Activated T-cell treated with anti-CD3 and anti-CD28 coated beads for 48 hours (primary cell): ENCODE data around the gene FMN1.

Source experiments
- DNase-seq: peaks from one replicate; pipeline ENCODE4 v3.0.0-alpha.2; 2020; ENCODE audit warnings: low read depth

The FMN1 gene

DNA sequence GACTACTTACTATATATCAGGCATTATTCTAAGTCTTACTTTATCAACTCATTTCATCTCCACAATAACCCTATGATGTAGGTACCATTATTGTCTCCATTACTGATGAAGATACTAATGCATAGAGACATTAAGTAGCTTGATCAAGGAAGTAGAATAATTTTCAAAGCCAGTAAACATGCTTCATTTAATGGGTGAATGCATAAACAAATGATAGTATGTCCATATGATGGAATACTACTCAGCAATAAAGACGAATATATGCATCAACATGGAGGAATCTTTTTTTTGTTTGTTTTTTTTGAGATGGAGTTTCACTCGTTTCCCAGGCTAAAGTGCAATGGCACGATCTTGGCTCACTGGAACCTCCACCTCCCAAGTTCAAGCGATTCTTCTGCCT, 184.9 kb downstream of the FMN1 start:
- DNase-seq, result no peak

DNA sequence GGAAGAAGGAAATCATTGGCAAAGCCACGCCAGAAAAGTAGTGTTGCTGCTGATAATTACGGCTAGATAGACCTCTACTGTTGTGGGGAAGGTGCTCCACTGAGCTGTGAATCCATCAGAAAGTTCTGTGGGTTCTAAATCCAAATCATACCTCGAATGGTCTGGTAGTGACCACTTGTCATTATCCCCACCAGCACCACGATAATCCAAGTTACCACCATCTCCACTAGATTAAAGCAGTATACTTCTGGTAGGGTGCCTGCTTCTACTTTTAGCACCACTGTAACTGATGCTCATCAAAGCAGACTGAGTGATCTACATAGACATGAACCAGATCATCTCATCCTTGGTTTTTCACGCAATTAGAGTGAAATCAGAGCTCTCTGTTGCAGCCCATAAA, 185.5 kb downstream of the FMN1 start:
- no peak for DNase-seq

DNA sequence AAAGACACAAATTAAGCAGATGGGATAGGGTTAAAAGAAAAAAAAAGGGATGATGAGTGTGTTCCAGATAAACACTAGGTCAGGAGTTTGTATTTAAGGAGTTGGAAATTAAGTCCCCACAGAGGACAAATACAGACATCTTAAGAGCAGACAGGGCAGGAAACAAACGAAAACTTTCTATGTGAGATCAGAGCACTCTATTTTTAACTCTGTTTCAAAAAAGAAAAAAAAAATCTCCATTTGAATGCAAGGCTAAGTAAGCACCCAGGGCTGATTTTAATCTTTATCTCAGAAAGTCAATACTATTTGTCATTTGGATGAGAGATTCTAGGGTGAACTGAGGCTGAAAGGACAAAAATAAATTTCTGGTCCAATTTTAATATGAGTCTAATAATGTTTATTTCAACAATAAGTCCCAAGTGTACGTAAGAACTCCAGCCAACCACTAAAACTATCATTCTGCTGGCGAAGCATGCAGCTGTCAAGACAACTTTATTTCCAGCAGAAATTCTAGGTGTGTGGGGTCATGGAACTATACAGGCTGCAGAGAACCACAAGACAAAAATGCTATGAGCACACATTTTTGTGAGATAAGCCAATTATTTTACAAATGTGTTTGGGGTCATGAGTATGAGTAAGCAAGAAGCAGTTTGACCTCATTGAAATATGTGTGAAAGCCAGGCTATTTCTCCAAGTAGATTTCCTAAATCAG, 186.1 kb downstream of the FMN1 start:
- no peak for DNase-seq

DNA sequence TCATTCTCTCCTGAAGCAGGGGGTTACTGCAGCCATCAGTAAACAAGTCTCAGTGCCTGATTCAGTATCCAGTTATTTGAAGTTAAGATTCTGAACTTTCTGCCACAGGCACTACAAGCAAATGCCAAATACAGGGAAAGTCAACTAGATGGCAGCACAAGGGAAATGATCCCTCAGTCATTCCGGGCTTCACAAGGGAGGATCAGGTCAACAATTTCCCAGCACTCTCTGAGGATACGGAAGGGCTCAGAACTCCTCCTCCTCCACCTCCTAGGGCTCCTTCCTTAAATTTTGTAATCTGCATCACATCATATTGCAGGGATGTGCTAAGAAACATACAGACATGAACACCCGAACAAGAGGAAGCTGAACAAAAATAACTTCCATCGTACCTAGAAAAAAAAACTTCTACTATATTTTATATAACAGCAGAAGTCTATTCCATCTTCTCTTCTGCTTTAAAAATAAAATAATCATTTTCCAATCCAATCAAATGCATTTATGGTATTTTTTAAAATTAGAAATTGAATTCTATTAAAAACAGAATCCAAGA, 187.1 kb downstream of the FMN1 start:
- no peak for DNase-seq

DNA sequence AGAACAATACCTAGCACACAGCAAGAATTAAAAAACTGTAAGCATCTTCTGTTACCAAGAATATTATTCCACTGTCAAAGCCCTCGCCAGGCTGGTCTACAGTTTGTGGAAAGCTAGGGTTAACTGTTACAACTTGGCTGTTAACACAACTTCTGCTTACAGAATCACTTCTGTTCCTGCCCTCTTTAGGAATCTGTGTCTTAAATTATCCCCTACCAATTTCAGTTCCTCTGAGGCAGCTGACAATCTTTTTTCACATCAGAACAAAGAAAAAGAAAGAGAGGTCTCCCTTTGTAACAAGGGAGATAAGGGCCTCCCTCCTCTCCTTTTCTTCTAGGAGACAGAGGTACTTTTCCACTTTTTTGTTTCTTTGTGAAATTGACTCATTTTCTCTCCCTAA, 188.9 kb downstream of the FMN1 start:
- DNase-seq, result no peak

DNA sequence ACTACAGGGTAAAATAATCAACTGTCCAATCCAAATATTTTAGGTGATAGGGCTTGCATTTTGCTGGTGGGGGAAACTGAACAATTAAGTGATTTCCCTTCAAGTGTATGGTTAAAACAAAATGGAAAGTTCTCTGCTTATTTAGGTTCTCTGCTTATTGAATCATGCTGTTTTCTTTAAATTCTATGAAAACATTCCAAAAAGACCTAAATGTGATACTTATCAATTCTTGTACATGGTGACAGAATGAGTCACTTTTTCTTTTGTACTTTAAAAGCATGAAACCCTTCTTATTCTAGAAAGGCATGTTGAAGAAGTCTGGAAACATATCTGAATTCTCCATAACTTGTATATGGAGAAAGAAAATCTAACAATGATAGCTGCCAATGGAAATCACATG, 192.6 kb downstream of the FMN1 start:
- DNase-seq, result no peak

DNA sequence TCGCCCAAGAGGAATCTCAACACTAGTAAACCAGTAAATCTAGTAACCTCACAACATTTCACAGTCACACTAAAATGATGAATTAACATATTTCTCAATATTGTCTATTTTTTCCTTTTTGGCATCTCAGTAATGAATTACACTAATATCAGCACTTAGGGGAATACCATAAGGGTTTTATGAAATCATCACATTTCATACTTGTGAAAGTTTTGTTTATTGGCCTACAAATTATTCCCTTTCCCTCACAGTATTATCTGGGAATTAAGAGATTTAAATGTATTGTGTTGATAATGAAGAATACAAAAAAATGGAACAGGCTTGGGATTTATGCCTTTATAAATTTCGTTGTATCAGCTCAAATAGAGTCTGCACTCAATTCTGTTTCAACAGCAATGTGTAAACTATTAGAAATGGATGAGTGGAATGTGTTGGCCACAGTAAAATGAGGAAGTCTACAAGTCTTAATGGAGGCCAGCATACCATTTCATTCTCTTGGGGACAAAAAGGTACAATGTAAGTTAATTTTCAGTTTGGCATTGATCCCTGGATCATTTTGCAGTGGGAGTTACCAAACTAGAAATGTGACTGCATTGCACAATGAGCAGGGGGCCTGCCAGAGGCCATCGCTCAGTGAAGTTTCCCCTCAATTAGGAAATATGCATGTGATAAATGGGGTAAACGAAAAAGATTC, 195.4 kb downstream of the FMN1 start:
- DNase-seq, result no peak

DNA sequence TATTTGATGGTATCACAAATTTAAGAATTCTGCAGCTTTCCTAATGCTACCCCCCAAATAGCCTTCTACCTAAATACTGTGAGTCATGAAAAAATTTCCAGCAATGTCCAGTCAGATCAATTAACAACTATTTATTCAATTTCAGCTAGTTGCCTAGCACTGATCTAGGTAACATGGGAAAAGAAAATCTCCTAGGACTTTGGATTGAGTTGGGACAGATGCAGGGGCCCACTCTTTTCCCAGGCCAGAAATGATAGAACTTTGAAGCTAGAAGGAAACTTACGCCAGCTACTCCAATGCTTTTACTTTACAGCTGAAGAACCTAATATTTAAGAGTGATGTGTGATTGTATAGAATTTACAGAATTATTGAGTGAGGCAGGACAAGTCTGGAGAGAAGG, 196.3 kb downstream of the FMN1 start:
- DNase-seq, result no peak

DNA sequence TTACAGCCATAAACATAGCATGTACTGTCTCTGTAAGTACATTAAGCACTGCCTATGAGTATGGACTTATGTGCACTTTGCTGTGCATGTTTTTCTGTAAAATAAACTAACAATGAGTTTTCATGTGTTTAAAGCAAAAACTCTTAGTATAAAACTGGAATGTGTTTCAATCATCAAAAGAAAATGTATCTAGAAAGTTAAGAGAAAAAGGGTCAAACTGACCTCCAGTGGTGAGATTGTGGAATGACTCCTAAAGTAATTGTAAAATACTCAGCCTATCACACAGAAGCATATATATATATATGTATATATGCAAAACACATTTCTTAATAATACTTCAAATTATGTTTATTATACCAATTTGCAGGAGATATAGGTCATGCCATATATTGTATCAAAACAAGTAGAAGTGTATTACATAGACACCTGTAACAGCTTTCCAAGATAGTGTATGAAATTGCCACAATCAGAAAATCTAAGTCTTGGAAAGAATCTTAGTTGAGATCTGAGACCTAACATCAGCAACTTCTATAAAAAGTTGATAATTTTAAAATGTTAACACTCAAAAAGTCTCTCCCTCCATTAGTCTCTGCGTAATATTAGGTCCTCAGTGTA, 199.6 kb downstream of the FMN1 start:
- DNase-seq, result no peak

DNA sequence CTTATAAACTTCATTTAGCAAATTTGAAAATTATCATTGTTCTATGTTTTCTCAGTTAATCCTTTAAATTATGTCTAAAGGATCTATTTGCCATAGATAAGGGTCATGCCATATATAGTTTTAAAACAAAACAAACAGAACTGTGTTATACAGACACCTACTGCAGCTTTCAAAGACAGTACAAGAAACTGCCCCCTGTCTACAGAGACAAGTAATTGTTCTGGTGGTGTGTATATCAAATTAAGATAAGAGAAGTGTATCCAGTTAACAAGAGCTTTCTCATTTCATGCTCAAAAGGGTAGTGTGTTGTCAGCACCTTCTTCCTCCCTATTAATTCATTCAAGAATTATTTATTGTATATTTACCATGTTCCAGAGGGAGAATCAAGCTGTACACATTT, 201.2 kb downstream of the FMN1 start:
- DNase-seq, result no peak

DNA sequence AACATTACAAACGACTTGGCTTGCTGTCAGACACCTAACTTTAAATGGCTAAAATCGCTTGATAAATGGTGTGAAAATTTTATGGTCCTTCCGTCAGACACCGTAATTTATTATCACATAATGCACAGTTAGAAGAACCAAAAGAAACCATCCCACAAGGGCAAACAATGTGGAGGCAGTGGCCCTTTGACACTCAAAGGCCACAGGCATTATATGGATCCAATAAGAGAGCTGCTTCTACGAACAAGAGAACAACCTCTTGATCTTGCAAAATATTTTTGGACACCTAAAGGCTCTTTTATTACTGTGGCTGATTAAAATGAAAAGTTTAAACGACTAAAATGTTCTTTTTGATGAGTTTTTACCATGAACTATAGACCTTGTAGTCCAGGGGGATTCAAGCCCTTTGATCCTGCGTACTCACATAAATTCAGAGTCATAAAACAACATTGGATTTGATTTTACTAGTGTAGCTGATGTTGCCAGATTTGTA, 202.8 kb downstream of the FMN1 start:
- no peak for DNase-seq

DNA sequence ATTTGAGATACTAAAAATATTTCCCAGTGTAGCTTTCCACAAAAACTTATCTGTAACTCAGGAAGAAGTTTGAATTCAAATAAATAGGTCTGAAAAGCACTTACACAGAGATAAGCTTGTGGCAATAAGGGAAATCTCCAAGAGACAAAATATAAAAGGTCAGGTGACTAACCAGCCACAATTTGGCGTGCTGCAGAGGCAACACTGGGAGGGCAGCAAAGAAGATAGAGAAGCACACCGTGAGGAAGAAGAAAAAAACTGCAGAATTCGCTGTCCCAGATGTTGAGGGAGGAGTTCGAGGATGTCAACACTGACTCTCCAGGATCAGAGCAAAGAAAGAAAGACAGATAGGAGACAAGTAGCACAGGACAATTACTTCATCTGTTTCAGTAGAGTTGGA, 204.4 kb downstream of the FMN1 start:
- DNase-seq, result no peak

DNA sequence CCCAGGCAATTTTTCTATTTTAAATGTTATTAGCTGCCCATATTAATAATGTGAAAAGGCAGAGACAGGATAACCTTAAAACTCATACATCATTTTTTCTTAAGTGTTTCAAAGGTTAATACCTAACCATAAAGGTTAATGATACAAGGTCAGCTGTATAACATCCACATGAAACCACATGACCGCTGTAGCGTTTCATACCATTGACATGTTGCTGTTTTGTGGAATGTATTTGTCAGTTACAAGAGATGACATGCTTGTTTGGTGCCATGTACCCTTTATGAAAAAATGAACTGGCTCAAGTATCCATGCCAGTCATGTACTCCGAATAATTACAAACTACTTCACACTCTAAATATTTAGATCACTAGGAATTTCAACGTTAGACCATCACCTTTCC, 207.4 kb downstream of the FMN1 start:
- DNase-seq, result no peak

DNA sequence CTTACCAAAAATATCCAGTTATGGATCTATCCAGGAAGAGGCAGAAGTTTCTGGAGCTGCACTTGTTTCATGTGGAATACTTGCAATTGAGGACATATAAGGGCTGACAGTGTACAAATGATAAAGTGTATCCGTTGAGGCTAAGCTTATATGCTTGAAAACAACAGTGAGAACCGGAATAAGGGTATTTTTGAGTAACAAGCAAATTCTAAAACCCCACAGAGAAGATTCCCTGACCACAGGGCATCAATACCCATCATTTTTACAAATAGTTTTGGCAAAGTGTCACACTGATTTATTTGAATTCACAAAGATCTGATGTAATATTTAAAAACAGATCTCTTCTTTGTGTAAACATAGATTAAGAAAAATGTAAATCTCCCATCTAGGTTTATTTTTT, 208.4 kb downstream of the FMN1 start:
- no peak for DNase-seq

DNA sequence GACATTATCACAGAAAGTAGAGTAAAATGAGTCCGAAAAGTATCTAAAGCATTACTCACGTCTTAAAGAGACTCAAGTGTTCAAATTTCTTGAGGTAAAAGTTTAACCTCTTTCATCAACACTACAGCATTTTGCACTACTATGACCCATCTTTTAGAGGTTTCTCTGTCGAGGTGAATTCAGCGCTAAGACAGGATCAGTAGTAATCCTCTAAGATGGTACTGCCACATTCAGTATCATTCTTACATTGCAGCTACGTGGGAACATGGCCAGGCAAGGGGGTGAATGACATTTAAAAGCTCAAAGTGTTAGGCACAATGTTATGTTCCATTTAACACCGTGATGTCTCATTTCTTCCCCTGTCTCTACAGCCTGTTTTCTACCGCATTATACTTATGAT, 210.8 kb downstream of the FMN1 start:
- DNase-seq, result no peak

DNA sequence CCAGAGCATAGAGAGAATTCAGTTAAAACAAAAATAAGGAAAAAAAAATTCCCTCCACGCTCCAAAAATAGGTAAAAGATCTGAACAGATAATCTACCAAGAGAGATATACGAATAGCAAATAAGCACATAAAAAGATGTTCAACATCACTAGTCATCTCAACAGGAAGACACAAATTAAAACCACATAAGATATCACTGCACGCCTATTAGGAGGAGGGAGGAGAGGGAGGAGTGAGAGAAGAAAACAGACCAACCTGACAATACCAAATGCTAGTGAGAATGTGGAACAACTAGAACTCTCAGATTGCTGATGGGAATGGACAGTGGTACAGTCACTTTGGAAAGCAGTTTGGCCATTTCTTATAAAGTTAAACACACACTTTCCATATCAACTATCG, 212.5 kb downstream of the FMN1 start:
- no peak for DNase-seq

DNA sequence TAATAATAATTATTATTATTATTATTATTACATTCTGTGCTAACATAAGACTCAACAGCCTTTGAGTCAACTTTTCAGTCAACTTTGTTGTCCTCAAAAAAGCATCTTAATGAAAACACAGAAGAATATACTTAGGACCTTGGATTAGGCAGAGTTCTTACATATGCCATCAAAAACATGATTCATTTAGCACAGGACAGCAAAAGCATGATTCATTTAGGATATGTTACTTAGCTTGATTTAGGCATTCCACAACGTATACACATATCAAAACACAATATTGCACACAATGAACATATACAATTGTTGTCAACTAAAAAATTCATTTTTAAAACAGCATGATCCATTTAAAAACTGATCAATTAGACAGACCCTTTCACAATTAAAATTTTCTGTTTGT, 213.0 kb downstream of the FMN1 start:
- DNase-seq, result no peak

DNA sequence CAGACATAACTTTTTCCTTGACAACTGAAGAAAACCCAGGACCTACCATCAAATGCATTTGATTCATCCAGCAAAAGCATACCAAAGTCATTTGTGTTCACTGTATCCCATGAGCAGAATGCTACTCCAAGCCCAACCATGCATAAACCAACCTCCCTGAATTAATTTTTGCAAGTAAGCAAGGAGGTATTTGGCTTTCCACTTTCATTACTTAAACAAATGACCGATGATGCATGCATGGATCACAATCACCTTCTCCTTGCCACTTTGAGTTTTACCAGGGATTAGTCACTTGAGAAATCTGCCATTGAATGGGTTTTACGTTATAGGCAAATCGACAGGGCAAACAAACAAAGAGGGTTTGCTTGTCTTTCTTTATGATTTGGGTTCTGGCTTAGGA, 214.8 kb downstream of the FMN1 start:
- no peak for DNase-seq

DNA sequence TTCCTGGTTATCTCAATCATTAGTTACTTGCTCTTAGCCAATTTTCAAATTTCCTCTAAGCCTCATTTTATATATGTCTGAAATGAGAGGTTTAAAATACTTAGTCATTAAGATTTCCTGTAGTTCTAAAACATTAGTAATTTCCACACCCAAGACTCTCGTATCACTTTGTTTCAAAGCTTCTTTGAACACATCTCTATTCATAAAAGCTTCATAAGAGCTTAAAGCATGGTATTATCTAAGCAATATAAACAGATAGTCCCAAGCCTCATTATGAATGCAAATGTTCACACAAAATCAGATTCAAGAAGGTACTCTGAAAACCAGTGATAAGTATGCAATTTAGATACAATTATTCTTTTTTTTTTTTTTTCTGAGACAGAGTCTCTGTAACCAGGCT, 217.0 kb downstream of the FMN1 start:
- no peak for DNase-seq

DNA sequence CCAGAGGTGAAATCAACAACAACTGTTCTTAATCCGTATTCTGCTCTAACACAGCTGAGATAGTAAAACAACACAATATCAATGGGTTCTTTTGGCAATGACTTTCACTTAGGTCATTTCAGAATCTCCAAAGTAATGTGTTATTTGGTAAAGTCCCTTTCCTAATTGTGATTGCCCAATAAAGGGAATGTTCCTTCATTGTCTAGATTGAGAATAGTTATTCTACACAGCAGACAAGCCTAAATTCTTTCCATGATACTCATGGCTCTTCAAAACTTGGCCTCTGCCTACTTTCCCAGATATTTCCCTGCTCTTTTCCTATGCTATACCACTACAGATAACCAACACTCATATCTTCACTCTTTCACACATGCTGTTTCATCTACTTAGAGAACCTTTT, 219.8 kb downstream of the FMN1 start:
- no peak for DNase-seq

DNA sequence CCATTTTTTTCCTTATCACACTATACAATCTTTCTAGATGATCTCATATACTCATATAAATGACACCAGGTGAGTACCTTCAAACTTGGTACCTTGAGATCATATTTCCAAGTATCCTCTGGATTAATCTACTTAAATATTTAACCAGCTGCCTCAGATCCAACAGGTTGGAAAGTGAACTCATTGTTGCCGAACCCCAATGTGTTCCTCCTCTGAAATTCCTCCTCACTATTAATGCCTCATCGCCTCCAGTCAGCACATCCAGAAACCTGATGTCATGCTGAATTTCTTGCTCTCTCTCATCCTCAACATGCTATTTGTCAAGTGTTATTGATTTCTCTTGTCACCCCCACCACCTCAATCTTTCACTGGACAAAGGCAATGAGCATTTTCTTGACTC, 221.8 kb downstream of the FMN1 start:
- no peak for DNase-seq

DNA sequence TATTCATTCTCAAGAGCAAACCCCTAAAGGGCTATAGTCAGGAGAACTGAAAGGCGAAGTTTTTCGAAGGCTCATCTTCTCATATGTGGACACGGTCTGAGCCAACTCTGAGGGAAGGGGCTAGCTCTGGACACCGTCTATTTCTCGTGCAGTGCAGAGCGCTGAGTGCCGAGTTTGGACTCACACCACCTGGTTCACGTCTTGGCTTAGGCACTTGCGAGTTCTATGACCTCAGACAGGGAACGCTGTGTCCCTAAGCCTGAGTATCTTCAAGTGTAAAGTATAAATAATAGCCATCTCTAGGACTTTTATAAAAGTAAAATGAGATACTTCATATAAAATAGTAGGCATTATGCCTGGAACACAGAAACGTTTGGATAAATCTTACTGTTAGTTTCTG, 223.7 kb downstream of the FMN1 start:
- no peak for DNase-seq

DNA sequence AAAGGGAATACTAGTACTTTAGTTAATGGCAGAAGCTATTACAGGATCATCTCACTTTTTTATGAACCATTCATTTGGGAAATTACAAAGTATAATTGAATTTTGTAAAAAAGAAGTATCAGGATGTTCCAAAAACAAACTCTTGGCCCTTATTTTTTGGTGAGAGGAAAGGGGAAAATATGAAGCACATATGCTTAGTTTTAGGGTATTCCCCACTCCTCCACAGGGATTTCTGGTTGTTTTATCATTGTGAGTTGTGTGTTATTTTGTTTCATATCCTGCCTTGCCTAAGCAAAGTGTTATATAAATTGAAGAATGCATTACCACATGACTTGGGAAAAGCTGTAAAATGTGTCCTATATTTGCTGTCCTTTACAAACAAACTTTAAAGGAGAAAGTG, 227.0 kb downstream of the FMN1 start:
- DNase-seq, result no peak
